ENCODE measurements around the gene PTBP3.
"Not testable (repeated sequence)": the region's sequence is repeated elsewhere in the genome, so short reads cannot be mapped to it uniquely, and the experiment has no call there.

The PTBP3 gene

GRCh38 chr9:112332977-112333638 lies at the start of gene PTBP3:
TSS of gene PTBP3 (minus strand) at chr9:112333619. CDS start at chr9:112297865, 35,754 bp downstream.
- peak; percentile 44 for DNase-seq (ENCODE audit: low read depth)

- no peak for DNase-seq (ENCODE audit: low read depth)
Observed at GRCh38 chr9:112382501-112383364, 49.3 kb upstream of the PTBP3 start.

GRCh38 chr9:112382066-112382465 lies 48.6 kb upstream of the PTBP3 start:
- no peak for DNase-seq (ENCODE audit: low read depth)

GRCh38 chr9:112380825-112381221 lies 47.4 kb upstream of the PTBP3 start:
- no peak for DNase-seq (ENCODE audit: low read depth)

GRCh38 chr9:112380102-112380824 lies 46.8 kb upstream of the PTBP3 start, which contains the start of gene HSDL2:
TSS of gene HSDL2 (plus strand) at chr9:112380108. CDS start at chr9:112380164, 56 bp downstream.
- DNase-seq (ENCODE audit: low read depth) = no peak

GRCh38 chr9:112379177-112380101 lies 46.0 kb upstream of the PTBP3 start:
- DNase-seq (ENCODE audit: low read depth) = peak; percentile 98

- peak; percentile 2 for DNase-seq (ENCODE audit: low read depth)
Observed at GRCh38 chr9:112378328-112379176, 45.1 kb upstream of the PTBP3 start.

- no peak for DNase-seq (ENCODE audit: low read depth)
Observed at GRCh38 chr9:112377684-112378327, 44.4 kb upstream of the PTBP3 start.

- DNase-seq (ENCODE audit: low read depth) = no peak
Observed at GRCh38 chr9:112377087-112377486, 43.7 kb upstream of the PTBP3 start.

GRCh38 chr9:112375361-112375760 lies 41.9 kb upstream of the PTBP3 start:
- no peak for DNase-seq (ENCODE audit: low read depth)

GRCh38 chr9:112374232-112374631 lies 40.8 kb upstream of the PTBP3 start:
- DNase-seq (ENCODE audit: low read depth) = not testable (repeated sequence)

- not testable (repeated sequence) for DNase-seq (ENCODE audit: low read depth)
Observed at GRCh38 chr9:112373666-112374065, 40.2 kb upstream of the PTBP3 start.

GRCh38 chr9:112371060-112371459 lies 37.6 kb upstream of the PTBP3 start:
- DNase-seq (ENCODE audit: low read depth) = no peak

- DNase-seq (ENCODE audit: low read depth) = no peak
Observed at GRCh38 chr9:112369817-112370216, 36.4 kb upstream of the PTBP3 start.

GRCh38 chr9:112367465-112367864 lies 34.0 kb upstream of the PTBP3 start:
- DNase-seq (ENCODE audit: low read depth) = no peak

- DNase-seq (ENCODE audit: low read depth) = no peak
Observed at GRCh38 chr9:112366591-112366990, 33.2 kb upstream of the PTBP3 start.

- DNase-seq (ENCODE audit: low read depth) = not testable (repeated sequence)
Observed at GRCh38 chr9:112365257-112365656, 31.8 kb upstream of the PTBP3 start.

- no peak for DNase-seq (ENCODE audit: low read depth)
Observed at GRCh38 chr9:112364761-112365160, 31.3 kb upstream of the PTBP3 start.

- DNase-seq (ENCODE audit: low read depth) = no peak
Observed at GRCh38 chr9:112361601-112362000, 28.2 kb upstream of the PTBP3 start.

All from stimulated activated CD8-positive, alpha-beta memory T cell treated with anti-CD3 and anti-CD28 coated beads, Interleukin-7, amount 100 ng/mL, for 24 hours (primary cell).